ENCODE measurements around the gene PDCD6IP.
"Not testable (repeated sequence)": the region's sequence is repeated elsewhere in the genome, so short reads cannot be mapped to it uniquely, and the experiment has no call there.

Gene PDCD6IP, protein sequence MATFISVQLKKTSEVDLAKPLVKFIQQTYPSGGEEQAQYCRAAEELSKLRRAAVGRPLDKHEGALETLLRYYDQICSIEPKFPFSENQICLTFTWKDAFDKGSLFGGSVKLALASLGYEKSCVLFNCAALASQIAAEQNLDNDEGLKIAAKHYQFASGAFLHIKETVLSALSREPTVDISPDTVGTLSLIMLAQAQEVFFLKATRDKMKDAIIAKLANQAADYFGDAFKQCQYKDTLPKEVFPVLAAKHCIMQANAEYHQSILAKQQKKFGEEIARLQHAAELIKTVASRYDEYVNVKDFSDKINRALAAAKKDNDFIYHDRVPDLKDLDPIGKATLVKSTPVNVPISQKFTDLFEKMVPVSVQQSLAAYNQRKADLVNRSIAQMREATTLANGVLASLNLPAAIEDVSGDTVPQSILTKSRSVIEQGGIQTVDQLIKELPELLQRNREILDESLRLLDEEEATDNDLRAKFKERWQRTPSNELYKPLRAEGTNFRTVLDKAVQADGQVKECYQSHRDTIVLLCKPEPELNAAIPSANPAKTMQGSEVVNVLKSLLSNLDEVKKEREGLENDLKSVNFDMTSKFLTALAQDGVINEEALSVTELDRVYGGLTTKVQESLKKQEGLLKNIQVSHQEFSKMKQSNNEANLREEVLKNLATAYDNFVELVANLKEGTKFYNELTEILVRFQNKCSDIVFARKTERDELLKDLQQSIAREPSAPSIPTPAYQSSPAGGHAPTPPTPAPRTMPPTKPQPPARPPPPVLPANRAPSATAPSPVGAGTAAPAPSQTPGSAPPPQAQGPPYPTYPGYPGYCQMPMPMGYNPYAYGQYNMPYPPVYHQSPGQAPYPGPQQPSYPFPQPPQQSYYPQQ

GRCh38 chr3:33798418-33799201, at the start of gene PDCD6IP:
Gene PDCD6IP (plus strand): TSS chr3:33798630. CDS start chr3:33798729, 99 bp downstream.
- peak; percentile 79 to 83 for DNase-seq (ENCODE audit: low read depth in 1 of 2, low spot score in 1 of 2)

GRCh38 chr3:33749546-33750210, 48.8 kb upstream of the PDCD6IP start:
- no peak for DNase-seq (ENCODE audit: low read depth in 1 of 2, low spot score in 1 of 2)

DNA sequence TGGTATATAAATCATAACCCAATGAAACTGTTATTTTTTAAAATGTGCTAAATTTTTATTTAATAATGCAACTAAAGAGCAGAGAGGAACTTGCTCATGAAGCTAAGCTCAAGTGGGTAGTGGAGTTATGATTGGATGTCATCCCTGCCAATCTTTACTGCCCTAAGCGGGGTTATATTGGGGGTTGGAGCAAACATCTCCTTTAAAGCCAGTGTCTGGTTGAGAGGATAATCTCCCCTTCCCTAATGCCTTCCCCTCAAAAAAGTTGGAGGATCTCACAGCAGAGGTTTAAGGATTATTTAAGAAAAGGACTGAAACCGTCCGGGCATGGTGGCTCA, 48.2 kb upstream of the PDCD6IP start:
- DNase-seq (ENCODE audit: low read depth in 1 of 2, low spot score in 1 of 2), result no peak

GRCh38 chr3:33751336-33751735, 47.1 kb upstream of the PDCD6IP start:
- DNase-seq (ENCODE audit: low read depth in 1 of 2, low spot score in 1 of 2), result no peak

DNA sequence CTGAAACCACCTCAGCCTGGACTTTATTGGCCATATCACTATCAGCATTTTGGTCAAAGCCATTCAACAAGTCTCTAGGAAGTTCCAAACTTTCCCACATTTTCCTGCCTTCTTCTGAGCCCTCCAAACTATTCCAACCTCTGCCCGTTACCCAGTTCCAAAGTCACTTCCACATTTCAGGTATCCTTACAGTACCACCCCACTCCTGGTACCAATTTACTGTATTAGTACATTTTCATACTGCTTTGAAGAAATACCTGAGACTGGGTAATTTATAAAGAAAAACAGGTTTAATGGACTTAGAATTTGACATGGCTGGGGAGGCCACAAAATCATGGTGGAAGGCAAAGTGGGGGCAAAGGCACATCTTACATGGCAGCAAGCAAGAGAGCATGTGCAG, 44.0 kb upstream of the PDCD6IP start:
- not testable (repeated sequence) for DNase-seq (ENCODE audit: low read depth in 1 of 2, low spot score in 1 of 2)

DNA sequence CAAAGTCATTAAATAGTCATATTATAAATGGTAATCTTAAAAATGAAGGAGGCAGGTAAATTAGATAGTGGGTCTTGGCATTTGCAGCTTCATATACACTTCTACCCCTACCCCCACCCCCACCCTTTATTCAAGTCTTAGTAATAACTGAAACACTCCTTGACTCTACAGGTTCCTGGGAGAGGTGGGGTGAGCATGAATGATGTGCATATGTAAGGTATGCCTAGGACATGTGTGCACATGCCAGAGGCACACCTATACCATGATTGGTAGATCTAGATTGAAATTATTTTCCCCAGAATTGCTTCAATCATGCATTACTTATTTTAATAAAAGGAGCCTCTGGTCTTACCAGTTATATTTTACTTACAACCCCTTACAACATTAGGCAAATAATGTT, 40.1 kb upstream of the PDCD6IP start:
- no peak for DNase-seq (ENCODE audit: low read depth in 1 of 2, low spot score in 1 of 2)

GRCh38 chr3:33758864-33759263, 39.6 kb upstream of the PDCD6IP start:
- DNase-seq (ENCODE audit: low read depth in 1 of 2, low spot score in 1 of 2), result no peak

DNA sequence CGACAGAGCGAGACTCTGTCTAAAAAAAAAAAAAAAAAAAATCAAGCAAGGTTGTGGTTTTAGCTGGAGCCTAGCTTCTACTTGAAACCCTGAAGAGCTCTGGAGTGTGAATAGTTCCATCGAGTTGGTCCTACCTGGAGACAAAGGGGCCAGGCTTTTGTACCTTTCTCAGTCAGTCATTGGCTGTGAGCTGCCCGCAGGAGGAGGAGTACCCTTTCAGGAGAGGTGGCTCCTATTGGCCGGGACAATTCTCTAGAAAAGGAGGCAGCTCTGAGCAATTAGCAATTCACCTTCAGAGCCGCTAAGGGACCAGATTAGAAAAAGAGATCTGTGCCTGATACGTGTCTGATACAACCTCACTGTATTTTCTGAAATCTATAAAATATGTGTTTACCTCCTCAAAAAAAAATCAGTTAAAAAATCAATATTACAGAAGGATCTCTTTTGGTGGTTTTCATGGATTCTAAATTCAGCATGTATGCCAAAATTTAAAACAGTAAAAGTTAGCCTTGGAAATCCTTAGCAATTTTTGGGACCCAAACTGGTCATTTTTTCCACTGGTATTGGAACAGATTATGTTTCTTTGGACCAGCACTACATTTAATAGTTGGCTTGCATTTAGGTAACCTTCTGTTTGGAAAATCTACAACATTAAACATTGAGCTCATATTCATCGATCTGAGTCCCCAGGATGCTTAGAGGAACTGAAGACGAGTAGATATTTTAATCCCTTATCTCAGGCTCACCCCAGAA, 29.7 kb upstream of the PDCD6IP start:
- DNase-seq (ENCODE audit: low read depth in 1 of 2, low spot score in 1 of 2), result no peak

DNA sequence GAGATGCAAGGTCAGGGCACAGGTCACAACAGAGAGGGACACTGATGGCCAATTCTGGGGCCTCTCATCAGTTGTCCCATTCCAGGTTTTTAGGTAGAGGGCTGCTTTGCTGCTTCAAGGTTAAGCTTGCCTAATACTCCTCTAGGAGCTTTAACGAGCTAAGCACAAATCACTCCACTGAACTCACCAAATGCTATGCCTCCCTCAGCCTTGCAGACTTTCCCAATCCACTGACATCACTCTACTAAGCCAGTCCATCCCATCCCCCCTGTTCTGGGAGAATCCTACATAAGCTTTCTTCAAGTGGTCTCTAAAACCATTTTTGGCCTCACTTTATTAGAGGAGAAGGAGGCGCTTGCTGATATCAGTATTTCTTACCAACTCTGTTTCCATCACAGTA, 24.8 kb upstream of the PDCD6IP start:
- no peak for DNase-seq (ENCODE audit: low read depth in 1 of 2, low spot score in 1 of 2)

GRCh38 chr3:33775363-33775762, 23.1 kb upstream of the PDCD6IP start:
- DNase-seq (ENCODE audit: low read depth in 1 of 2, low spot score in 1 of 2), result no peak

GRCh38 chr3:33777996-33778395, 20.4 kb upstream of the PDCD6IP start:
- no peak for DNase-seq (ENCODE audit: low read depth in 1 of 2, low spot score in 1 of 2)

- no peak for DNase-seq (ENCODE audit: low read depth in 1 of 2, low spot score in 1 of 2)
Measured at GRCh38 chr3:33779751-33780150, 18.7 kb upstream of the PDCD6IP start.

DNA sequence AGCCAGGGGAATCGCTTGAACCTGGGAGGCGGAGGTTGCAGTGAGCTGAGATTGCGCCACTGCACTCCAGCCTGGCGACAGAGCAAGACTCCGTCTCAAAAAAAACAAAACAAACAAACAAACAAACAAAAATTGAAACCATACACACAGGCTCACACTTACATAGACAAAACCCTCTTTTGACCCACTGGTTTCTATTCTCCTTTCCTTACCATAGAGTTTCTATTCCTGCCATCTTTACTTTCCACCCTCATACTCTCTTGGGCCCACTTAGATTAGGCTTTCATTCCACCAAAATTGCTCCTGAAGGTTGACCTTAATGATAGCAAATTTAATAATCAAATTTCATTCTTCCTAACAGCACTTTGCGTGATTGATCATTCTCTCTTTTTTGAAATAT, 17.0 kb upstream of the PDCD6IP start:
- not testable (repeated sequence) for DNase-seq (ENCODE audit: low read depth in 1 of 2, low spot score in 1 of 2)

DNA sequence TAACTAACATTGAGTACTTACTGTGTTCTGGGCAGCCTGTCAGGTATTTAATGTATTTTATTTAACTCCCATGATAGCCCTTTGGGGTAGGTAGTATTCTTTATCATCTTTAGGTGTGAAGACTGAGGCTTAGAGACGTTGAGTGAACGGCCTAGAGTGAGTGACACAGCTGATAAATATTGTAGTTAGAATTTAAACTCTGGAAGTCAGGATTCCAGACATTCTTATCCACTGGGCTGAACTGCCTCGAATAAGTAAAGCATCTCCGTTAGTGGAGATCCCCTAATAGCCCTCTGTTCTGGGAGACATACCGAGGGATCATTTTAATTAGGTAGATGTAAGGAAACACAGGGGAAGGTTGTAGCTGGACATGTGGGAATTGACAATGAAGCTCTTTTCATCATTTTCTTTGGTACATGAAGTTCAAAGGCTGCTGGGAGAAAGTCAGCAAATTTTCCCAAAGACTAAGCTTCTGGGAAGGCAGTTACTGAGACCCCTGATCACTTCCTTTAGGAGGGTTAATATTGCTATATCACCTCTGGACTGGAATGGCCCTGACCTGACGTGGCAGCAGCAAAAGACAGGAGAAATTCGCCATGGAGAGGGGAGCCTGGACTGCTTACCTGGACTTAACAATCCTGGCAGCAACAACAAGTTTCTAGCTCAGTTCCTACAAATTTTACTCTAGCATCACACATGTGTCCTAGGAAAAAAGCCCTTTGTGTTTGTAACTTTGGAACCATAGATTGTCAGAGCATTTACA, 11.7 kb upstream of the PDCD6IP start:
- no peak for DNase-seq (ENCODE audit: low read depth in 1 of 2, low spot score in 1 of 2)

DNA sequence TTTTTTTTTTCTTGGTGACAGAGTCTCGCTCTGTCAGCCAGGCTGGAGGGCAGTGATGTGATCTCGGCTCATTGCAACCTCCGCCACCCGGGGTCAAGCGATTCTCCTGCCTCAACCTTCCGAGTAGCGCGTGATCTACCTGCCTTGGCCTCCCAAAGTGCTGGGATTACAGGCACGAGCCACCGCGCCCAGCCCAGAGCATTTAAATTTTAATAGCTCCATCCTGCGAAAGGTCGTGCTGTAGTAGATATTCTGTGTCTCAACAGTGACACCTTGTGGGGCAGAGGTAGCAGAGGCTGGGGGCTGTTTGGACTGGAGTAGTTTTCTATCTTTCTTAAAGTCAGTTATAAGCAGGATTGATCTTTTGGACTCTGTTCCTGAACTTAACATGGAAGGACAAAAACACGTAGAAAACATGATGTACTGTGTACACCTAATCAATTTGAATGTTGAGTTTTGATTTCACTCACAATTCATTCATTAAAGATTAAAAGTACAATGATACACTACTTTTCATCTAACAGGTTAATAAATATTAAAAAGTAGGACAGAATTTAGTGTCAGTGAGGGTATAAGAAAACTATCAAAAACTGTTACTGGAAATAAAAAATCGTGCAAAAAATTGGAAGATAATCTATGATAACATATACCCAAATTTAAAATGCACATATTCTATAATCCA, 11.0 kb upstream of the PDCD6IP start:
- peak in 1 of 2 donors; percentile 55 for DNase-seq (ENCODE audit: low read depth in 1 of 2, low spot score in 1 of 2)

- DNase-seq (ENCODE audit: low read depth in 1 of 2, low spot score in 1 of 2), result no peak
Measured at GRCh38 chr3:33789183-33789954, 9.1 kb upstream of the PDCD6IP start.

DNA sequence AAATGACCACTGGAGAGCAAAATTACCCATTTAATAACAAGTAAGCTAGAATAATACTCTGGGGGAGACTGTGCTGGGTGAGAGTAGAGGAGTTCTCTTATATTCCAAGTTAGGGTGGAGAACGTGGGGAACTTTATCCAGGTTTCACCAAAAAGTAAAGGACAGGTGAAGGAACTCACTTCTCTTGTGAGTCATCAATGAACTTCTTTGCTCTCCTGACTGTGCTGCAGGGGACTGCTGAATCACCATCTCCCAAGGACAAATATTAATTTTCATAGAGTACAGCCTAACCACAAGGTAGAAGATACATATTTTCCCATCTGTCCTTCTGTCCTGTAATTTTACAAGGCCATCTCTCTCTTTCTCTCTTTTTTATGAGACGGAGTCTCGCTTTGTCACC, 8.3 kb upstream of the PDCD6IP start:
- DNase-seq (ENCODE audit: low read depth in 1 of 2, low spot score in 1 of 2), result no peak

GRCh38 chr3:33791477-33792166, 6.8 kb upstream of the PDCD6IP start:
- DNase-seq (ENCODE audit: low read depth in 1 of 2, low spot score in 1 of 2), result no peak
